GM13977 (cell line): ENCODE measurements around the gene WDR7.
A peak's percentile ranks its signal among the peaks of the same experiment; 100 is the strongest.

Experiments used
- DNase-seq: peaks from one replicate; pipeline ENCODE4 v3.0.0; 2012; ENCODE audit warnings: low spot score
- CTCF ChIP-seq: IDR thresholded peaks from 2 replicates; pipeline ENCODE4 v1.5.1; 2012; ENCODE audit warnings: mild to moderate bottlenecking, control low read depth; ENCODE audit not compliant: insufficient read depth; ENCODE audit errors: extremely low read depth, missing control alignments
- in situ Hi-C: fragments of 300-500 bp; cut with MboI; formaldehyde crosslinking; loops from one replicate; pipeline ENCODE4 v1.12.0; 2022; ENCODE audit warnings: low sequenced_read_pairs, low pct_unique_long_range_greater_than_20kb, mixed read lengths, inconsistent platforms; ENCODE audit not compliant: unreplicated experiment

WDR7 gene

GRCh38 chr18:56901919-56902318, 250.8 kb downstream of the WDR7 start:
- DNase-seq, result no peak
- in situ Hi-C loops, result no loop called here
- TF ChIP-seq CTCF, result no peak

DNA sequence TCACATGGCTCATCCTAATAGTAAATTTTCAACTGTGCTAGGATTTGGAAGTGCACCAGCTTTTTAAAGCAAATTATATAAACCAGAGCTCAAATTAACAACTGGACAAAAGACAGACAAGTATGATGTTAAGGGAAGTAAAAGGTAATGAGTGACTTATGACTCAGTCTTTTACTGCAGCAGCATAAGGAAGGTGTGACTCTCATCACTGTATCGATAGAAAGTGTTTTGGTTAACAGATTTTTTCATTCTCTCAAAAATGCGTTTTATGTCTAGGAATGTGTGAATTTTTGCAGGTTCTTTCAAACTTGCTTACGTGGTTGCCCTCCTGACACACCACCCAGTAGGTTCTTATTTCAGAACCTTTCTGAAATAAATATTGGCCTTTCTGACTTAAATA, 251.5 kb downstream of the WDR7 start:
- no peak for DNase-seq
- TF ChIP-seq CTCF, result no peak
- in situ Hi-C loops, result no loop called here

DNA sequence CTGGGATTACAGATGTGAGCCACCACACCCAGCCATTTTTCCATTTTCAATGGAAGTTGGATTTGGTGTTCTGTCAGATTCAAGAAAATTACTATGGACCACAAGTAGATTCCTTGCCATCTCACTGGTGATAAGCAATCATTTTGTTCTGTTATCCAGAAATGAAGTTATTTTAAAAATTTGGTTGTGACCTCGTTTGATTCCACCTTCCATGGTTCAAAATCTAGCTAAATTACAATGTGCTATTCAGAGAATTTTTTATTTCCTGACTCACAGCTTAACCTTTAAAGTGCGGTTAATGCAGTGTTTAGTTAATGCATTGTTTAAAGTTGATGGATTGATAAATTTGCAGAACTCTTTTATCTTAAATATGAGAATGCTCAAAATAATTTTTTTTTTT, 252.5 kb downstream of the WDR7 start:
- DNase-seq, result no peak
- in situ Hi-C loops, result no loop called here
- no peak for TF ChIP-seq CTCF

DNA sequence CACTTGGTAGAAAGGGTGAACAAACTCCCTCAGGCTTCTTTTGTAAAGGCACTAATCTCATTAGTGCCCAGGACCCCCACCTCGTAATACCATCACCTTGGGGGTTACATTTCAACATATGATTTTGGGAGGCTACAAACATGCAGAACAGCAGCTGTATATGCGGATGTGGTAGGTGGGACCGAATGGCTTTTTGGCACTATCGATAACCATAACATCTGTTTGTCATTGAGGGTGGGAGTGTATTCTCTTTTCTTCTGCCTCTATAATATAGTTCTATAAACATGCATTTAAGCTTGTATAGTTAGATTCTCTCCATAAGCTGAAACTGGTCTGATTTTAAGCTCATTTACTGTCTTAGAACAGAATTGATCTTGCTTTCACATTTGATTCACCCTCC, 256.6 kb downstream of the WDR7 start:
- no peak for TF ChIP-seq CTCF
- no peak for DNase-seq
- in situ Hi-C loops, result no loop called here

GRCh38 chr18:56910237-56910636, 259.1 kb downstream of the WDR7 start:
- no peak for TF ChIP-seq CTCF
- peak; percentile 3 for DNase-seq
- in situ Hi-C loops, result no loop called here

GRCh38 chr18:56910967-56911366, 259.8 kb downstream of the WDR7 start:
- TF ChIP-seq CTCF, result no peak
- in situ Hi-C loops, result no loop called here
- DNase-seq, result no peak

- in situ Hi-C loops, result no loop called here
- no peak for DNase-seq
- no peak for TF ChIP-seq CTCF
Measured at GRCh38 chr18:56913941-56914340, 262.8 kb downstream of the WDR7 start.
